Endothelial cell (in vitro differentiated cells): ENCODE measurements around the gene TMED10. TPM values are rescaled to one million over a fixed set of nuclear protein-coding genes. Genes with fewer than 3 reads are reported as not detected.

Experiments used
- DNase-seq: peaks from one replicate; pipeline ENCODE4 v3.0.0; 2021; ENCODE audit warnings: low spot score
- H3K27ac Mint-ChIP-seq: one replicate; pipeline ENCODE4 v1.8.0; 2021; ENCODE audit warnings: mixed read lengths, inconsistent platforms; ENCODE audit not compliant: unreplicated experiment
- H3K27me3 Mint-ChIP-seq: one replicate; pipeline ENCODE4 v1.8.0; 2021; ENCODE audit warnings: mild to moderate bottlenecking, moderate library complexity, mixed read lengths, inconsistent platforms; ENCODE audit not compliant: unreplicated experiment
- H3K36me3 Mint-ChIP-seq: one replicate; pipeline ENCODE4 v1.8.0; 2021; ENCODE audit warnings: mild to moderate bottlenecking, low read depth, mixed read lengths, inconsistent platforms; ENCODE audit not compliant: unreplicated experiment
- H3K4me1 Mint-ChIP-seq: one replicate; pipeline ENCODE4 v1.8.0; 2021; ENCODE audit warnings: mild to moderate bottlenecking, mixed read lengths, inconsistent platforms; ENCODE audit not compliant: unreplicated experiment
- H3K4me3 Mint-ChIP-seq: one replicate; pipeline ENCODE4 v1.8.0; 2021; ENCODE audit warnings: mild to moderate bottlenecking, mixed read lengths, inconsistent platforms; ENCODE audit not compliant: unreplicated experiment
- H3K9me3 Mint-ChIP-seq: one replicate; pipeline ENCODE4 v1.8.0; 2021; ENCODE audit warnings: mixed read lengths, inconsistent platforms; ENCODE audit not compliant: unreplicated experiment
- total RNA-seq: library from RNA; stranded (reverse); fragmentation: NEBNext Ultra II Directional; extraction: Animal tissue kit (Norgen Biotek cat#: 25700); gene quantifications from one replicate; pipeline ENCODE4 v1.2.1, GENCODE V29; 2021; ENCODE audit not compliant: unreplicated experiment
- TF ChIP-seq, protein P1 (sequence below): fragments of 200-600 bp; sonication (generic); IDR thresholded peaks from one replicate; pipeline ENCODE4 v1.5.0; 2021; ENCODE audit warnings: antibody characterized with exemption; ENCODE audit not compliant: unreplicated experiment

TMED10 gene
- total RNA-seq, 1 donor from 2014 or later = 312 TPM

GRCh38 chr14:75126679-75127473 is 49.5 kb downstream of the TMED10 start, which contains the start of gene NEK9:
NEK9 (minus strand) TSS chr14:75127048; CDS start chr14:75126921, 127 bp downstream.
- Mint-ChIP-seq H3K9me3 (no peaks in the 10 kb centered on the region), H3K4me1 (peaks cover 26% of the 10 kb centered on the region), H3K36me3 (peaks cover 7% of the 10 kb centered on the region), H3K27me3 (no peaks in the 10 kb centered on the region), H3K4me3 (peak within 1 kb of the TSS; percentile 97), H3K27ac (peak within 1 kb of the TSS; percentile 98)
- DNase-seq = peak; percentile 86
- TF ChIP-seq, protein P1, sequence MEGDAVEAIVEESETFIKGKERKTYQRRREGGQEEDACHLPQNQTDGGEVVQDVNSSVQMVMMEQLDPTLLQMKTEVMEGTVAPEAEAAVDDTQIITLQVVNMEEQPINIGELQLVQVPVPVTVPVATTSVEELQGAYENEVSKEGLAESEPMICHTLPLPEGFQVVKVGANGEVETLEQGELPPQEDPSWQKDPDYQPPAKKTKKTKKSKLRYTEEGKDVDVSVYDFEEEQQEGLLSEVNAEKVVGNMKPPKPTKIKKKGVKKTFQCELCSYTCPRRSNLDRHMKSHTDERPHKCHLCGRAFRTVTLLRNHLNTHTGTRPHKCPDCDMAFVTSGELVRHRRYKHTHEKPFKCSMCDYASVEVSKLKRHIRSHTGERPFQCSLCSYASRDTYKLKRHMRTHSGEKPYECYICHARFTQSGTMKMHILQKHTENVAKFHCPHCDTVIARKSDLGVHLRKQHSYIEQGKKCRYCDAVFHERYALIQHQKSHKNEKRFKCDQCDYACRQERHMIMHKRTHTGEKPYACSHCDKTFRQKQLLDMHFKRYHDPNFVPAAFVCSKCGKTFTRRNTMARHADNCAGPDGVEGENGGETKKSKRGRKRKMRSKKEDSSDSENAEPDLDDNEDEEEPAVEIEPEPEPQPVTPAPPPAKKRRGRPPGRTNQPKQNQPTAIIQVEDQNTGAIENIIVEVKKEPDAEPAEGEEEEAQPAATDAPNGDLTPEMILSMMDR = no peak

DNA sequence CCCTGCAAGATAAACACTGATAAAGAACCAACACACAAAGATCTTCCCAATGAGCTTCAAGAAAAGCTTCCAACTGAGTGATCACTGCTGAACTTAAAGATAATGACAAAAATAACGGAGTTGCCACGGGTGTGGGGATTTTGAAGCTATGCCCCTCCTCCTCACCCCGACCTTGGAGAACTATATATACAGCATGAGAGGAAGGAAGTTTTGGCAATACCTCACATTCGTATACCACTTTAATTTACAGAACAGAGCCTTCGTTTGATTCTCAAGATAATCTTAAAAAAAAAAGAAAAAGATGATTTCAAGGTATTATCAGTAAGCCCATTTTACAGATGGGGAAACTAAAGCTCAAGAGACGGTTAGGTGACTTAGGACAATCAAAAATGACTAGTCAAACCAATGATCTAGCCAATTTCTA is 50.3 kb downstream of the TMED10 start:
- H3K36me3 Mint-ChIP-seq = peaks cover 7% of the 10 kb centered on the region

GRCh38 chr14:75125617-75126016 is 50.8 kb downstream of the TMED10 start:
- peaks cover 33% of the 10 kb centered on the region for H3K4me1 Mint-ChIP-seq
- peak overlapping the region; percentile 97 for H3K4me3 Mint-ChIP-seq
- H3K27me3 Mint-ChIP-seq = no peaks in the 10 kb centered on the region
- TF ChIP-seq, protein P1 = no peak
- H3K27ac Mint-ChIP-seq = peak overlapping the region; percentile 98
- no peak for DNase-seq
- H3K9me3 Mint-ChIP-seq = no peaks in the 10 kb centered on the region
- H3K36me3 Mint-ChIP-seq = peaks cover 7% of the 10 kb centered on the region

More for the DNA sequence above, 50.3 kb downstream of the TMED10 start:
- no peaks in the 10 kb centered on the region for H3K27me3 Mint-ChIP-seq
- H3K27ac Mint-ChIP-seq = peak overlapping the region; percentile 98
- TF ChIP-seq, protein P1 = no peak
- no peaks in the 10 kb centered on the region for H3K9me3 Mint-ChIP-seq
- H3K4me1 Mint-ChIP-seq = peaks cover 28% of the 10 kb centered on the region
- H3K4me3 Mint-ChIP-seq = peak overlapping the region; percentile 97
- no peak for DNase-seq

GRCh38 chr14:75123991-75124390 is 52.4 kb downstream of the TMED10 start:
- Mint-ChIP-seq H3K9me3 (no peaks in the 10 kb centered on the region), H3K27ac (peak overlapping the region; percentile 75), H3K4me3 (no peak overlapping the region), H3K4me1 (peaks cover 38% of the 10 kb centered on the region), H3K36me3 (peaks cover 7% of the 10 kb centered on the region), H3K27me3 (no peaks in the 10 kb centered on the region)
- TF ChIP-seq, protein P1 = no peak
- peak; percentile 22 for DNase-seq

DNA sequence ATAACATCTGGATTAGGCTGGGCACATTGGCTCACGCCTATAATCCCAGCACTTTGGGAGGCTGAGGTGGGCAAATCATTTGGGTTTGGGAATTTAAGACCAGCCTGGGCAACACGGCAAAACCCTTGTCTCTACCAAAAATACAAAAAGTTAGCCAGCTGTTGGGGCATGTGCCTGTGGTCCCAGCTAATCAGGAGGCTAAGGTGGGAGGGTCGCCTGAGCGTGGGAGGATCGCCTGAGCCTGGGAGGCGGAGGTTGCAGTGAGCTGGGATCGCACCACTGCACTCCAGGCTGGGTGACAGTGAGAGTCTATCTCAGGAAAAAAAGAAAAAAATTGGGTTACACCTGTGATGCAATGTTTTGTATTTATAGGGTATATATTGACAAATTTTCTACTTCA is 54.9 kb downstream of the TMED10 start:
- TF ChIP-seq, protein P1 = no peak
- peak overlapping the region; percentile 79 for H3K27ac Mint-ChIP-seq
- no peaks in the 10 kb centered on the region for H3K9me3 Mint-ChIP-seq
- no peak overlapping the region for H3K4me3 Mint-ChIP-seq
- peaks cover 34% of the 10 kb centered on the region for H3K4me1 Mint-ChIP-seq
- no peaks in the 10 kb centered on the region for H3K27me3 Mint-ChIP-seq
- no peak for DNase-seq
- peaks cover 3% of the 10 kb centered on the region for H3K36me3 Mint-ChIP-seq
